ENCODE results near the gene PCCA. TPM values are rescaled to one million over a fixed set of nuclear protein-coding genes. Genes with fewer than 3 reads are reported as not detected.

PCCA gene
- total RNA-seq, 2 donors from 2014 or later = 7.2 to 14.6 TPM

DNA sequence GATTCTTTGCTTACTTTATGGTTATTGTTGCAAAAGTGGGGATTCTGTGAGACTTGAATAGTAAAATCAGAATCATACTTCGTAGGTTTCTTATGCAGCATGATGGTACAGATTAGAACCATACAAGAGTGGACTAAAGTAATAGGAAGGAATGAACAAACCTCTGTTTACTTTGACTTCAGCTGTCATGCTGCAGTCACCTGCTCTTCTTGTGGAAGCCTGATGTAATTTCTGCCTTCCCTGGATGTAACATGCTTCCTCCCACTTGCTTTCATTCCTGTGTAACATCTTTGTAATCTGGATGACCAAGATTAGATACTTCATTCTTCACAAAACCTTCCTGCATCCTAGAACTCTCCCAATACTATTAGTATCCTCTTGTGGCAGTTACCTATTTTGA, 235.0 kb downstream of the PCCA start:
- ATAC-seq (replicated peaks) = no peak
- Mint-ChIP-seq H3K27ac (no peak overlapping the region), H3K9me3 (no peaks in the 10 kb centered on the region), H3K27me3 (no peaks in the 10 kb centered on the region), H3K36me3 (ENCODE audit: low read depth) (no peaks in the 10 kb centered on the region), H3K4me3 (no peak overlapping the region), H3K4me1 (no peaks in the 10 kb centered on the region)

DNA sequence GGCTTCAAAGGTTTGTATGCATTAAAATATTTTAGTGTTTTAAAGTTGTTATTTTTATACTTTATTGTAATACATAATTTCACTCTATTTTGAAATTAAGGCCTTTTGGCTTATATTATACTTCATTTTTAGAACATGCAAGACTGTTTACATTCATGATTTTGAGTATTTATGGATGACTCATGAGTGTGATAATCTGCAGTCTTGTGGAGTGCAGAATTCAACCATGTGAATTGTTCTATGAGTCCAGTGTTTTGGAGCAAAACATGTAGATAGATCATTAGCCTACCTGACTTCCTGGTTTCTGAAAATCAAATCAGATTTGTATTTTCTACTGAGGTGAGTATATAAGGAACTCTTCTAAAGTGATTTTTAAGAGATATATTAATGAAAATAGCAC, 241.8 kb downstream of the PCCA start:
- H3K4me3 Mint-ChIP-seq = no peak overlapping the region
- H3K27ac Mint-ChIP-seq = no peak overlapping the region
- H3K27me3 Mint-ChIP-seq = no peaks in the 10 kb centered on the region
- peaks cover 6% of the 10 kb centered on the region for H3K9me3 Mint-ChIP-seq
- ATAC-seq (replicated peaks) = no peak
- H3K4me1 Mint-ChIP-seq = peaks cover 6% of the 10 kb centered on the region
- peaks cover 15% of the 10 kb centered on the region for H3K36me3 Mint-ChIP-seq (ENCODE audit: low read depth)

- H3K27ac Mint-ChIP-seq = no peak overlapping the region
- H3K27me3 Mint-ChIP-seq = no peaks in the 10 kb centered on the region
- peaks cover 15% of the 10 kb centered on the region for H3K36me3 Mint-ChIP-seq (ENCODE audit: low read depth)
- no peak overlapping the region for H3K4me3 Mint-ChIP-seq
- H3K4me1 Mint-ChIP-seq = peaks cover 6% of the 10 kb centered on the region
- no peak for ATAC-seq (replicated peaks)
- H3K9me3 Mint-ChIP-seq = peaks cover 6% of the 10 kb centered on the region
These were observed 244.2 kb downstream of the PCCA start for GRCh38 chr13:100333141-100333540.

DNA sequence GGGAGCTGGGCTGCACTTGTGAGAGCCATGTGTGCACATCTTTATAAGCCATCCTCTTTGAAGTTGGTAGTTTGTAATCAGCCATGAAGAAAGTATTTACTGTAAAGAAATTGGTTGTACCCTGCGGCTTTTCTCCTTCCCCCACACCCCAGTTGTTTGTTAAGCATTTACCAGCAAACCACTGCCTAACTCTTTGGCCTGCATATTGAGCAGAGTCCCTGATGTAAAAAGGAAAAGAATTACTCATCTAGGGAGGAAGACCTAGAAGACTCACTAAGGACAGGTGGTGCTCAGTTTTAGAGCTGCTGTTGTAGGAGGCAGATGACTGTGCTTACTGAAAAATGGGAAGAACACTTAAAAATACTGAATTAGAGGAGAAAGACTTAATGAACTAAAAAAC, 245.3 kb downstream of the PCCA start:
- peaks cover 6% of the 10 kb centered on the region for H3K9me3 Mint-ChIP-seq

DNA sequence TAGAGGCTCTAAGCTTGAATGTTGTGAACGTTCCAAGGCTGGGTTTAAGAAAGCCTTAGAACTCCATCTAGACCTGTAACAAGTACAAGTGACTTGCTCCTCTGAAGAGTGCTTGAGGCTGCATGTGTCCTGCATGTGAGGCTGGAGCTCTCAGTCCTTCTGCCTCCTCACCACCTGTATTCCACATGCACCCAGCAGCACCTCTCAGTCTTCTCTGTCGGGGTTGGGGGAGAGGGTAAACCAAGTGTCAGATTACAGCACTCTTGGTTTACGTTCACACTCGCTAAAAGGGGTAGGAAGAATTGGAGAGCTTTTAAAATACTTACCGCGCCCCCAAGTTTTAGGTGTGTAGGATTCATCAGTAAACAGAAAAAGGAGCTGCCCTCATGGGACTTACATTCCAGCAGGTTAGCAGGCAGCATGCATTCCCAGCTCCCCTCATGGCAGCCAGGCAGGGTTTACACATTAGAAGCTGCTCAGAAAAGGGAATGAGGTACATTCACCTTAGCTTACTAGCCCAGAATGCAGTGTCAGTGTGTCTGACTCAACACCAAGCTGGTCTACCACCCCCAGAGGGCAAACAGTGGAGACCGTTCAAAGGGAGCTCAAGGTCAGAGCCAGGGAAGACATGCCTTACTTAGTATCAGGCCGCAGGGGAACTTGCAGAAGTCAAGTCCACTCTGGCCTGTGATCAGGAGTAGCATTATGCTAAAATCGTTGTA, 248.1 kb downstream of the PCCA start:
- Mint-ChIP-seq H3K36me3 (ENCODE audit: low read depth) (peaks cover 11% of the 10 kb centered on the region), H3K9me3 (peaks cover 6% of the 10 kb centered on the region), H3K27me3 (no peaks in the 10 kb centered on the region), H3K4me1 (peaks cover 16% of the 10 kb centered on the region), H3K4me3 (no peak overlapping the region), H3K27ac (no peak overlapping the region)
- no peak for ATAC-seq (replicated peaks)

More for the DNA sequence above, 245.3 kb downstream of the PCCA start:
- H3K4me3 Mint-ChIP-seq = peak overlapping the region; percentile 4
- H3K36me3 Mint-ChIP-seq (ENCODE audit: low read depth) = peaks cover 12% of the 10 kb centered on the region
- peaks cover 6% of the 10 kb centered on the region for H3K4me1 Mint-ChIP-seq
- H3K27me3 Mint-ChIP-seq = no peaks in the 10 kb centered on the region
- H3K27ac Mint-ChIP-seq = no peak overlapping the region
- peak; percentile 76 for ATAC-seq (replicated peaks)

DNA sequence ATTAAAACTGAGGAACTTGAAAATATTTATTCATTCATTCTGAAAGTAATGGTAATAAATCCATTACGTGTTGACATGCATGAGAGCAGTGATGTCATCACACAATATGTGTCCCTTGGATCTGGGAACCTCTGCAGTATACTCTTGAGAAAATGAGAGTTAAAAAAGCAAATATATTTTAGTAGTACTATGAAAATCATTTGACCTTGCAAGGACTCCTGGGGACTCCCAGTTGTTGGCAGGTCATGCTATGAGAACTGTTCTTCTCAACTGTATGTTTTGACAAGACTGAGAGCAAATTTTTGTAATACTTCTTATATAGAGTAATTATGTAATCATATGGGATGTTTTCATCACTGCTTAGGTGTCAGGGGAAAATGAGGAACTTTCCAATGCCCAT, 249.4 kb downstream of the PCCA start:
- no peak overlapping the region for H3K27ac Mint-ChIP-seq
- no peak overlapping the region for H3K4me3 Mint-ChIP-seq
- no peaks in the 10 kb centered on the region for H3K27me3 Mint-ChIP-seq
- ATAC-seq (replicated peaks) = no peak
- H3K4me1 Mint-ChIP-seq = peaks cover 16% of the 10 kb centered on the region
- peaks cover 11% of the 10 kb centered on the region for H3K36me3 Mint-ChIP-seq (ENCODE audit: low read depth)
- H3K9me3 Mint-ChIP-seq = peaks cover 6% of the 10 kb centered on the region

DNA sequence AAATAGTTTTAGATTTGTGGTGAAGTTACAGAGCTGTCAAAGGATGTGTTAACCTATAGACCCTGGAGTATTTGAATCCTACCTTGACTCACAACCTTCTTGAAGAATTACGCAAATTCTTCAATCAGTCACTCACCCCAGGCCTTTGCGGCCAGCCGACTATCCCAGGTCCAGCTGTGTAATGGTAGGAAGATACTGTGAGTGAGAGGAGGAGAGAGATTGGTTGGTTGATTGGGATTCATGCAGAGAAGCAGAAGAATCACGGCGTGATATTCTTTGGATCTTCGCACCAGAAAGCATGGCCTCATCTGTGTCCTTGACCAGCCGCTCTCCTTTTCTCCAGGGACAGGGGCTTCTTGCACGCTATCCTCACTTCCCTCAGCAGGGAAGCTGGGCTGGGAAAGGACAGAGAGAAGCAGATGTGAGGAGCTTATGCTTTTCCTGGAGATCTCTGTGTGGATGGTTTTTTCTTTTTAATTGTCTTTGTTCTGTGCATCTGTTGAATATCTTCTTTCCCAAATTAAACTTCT, 250.6 kb downstream of the PCCA start:
- no peak overlapping the region for H3K27ac Mint-ChIP-seq
- no peak overlapping the region for H3K4me3 Mint-ChIP-seq
- no peaks in the 10 kb centered on the region for H3K27me3 Mint-ChIP-seq
- peaks cover 2% of the 10 kb centered on the region for H3K36me3 Mint-ChIP-seq (ENCODE audit: low read depth)
- no peak for ATAC-seq (replicated peaks)
- H3K9me3 Mint-ChIP-seq = peaks cover 2% of the 10 kb centered on the region
- H3K4me1 Mint-ChIP-seq = peaks cover 12% of the 10 kb centered on the region

GRCh38 chr13:100340865-100341264, 252.0 kb downstream of the PCCA start:
- Mint-ChIP-seq H3K9me3 (no peaks in the 10 kb centered on the region), H3K27ac (no peak overlapping the region), H3K27me3 (no peaks in the 10 kb centered on the region), H3K36me3 (ENCODE audit: low read depth) (no peaks in the 10 kb centered on the region), H3K4me3 (peak overlapping the region; percentile 11), H3K4me1 (peaks cover 10% of the 10 kb centered on the region)
- no peak for ATAC-seq (replicated peaks)

DNA sequence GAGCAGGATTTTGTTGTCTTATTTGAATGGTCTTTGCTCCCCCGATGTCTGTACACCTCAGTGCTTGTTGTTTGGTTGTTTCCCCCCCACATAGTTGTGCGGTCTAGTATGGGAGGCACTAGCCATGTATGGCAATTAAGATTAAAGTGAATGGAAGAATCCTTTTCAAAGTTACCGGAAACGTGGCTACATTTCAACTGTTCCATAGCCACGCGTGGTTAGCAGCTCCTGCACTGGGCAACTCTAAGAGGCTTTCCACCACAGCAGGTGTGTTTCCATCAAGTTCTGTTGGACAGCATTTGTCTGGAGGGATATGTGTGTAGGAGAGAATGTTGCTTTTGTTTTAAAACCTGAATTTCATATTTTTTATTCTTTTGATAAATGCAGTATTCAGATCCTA, 252.4 kb downstream of the PCCA start:
- Mint-ChIP-seq H3K27ac (no peak overlapping the region), H3K9me3 (no peaks in the 10 kb centered on the region), H3K36me3 (ENCODE audit: low read depth) (no peaks in the 10 kb centered on the region), H3K4me3 (peak overlapping the region; percentile 11), H3K27me3 (no peaks in the 10 kb centered on the region), H3K4me1 (peaks cover 10% of the 10 kb centered on the region)
- ATAC-seq (replicated peaks) = no peak

DNA sequence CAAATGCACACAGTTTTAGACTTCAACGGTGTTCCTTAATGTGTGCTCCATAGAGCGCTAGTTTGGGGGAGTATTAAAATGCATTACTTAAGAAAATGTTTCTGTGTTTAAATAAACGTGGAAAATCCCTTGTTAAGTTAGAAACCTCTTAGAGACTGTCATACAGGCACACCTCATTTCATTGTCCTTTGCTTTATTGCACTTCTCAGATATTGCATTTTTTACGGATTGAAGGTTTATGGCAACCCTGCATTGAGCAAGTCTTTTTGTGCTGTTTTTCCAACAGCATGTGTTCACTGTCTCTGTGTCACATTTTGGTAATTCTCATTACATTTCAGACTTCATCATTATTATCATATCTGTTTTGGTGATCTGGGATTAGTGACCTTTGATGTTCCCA, 255.7 kb downstream of the PCCA start:
- Mint-ChIP-seq H3K27me3 (no peaks in the 10 kb centered on the region), H3K4me3 (no peak overlapping the region), H3K27ac (no peak overlapping the region), H3K36me3 (ENCODE audit: low read depth) (no peaks in the 10 kb centered on the region), H3K4me1 (peaks cover 10% of the 10 kb centered on the region), H3K9me3 (no peaks in the 10 kb centered on the region)
- no peak for ATAC-seq (replicated peaks)

GRCh38 chr13:100347968-100348367, 259.1 kb downstream of the PCCA start:
- Mint-ChIP-seq H3K27ac (no peak overlapping the region), H3K4me1 (no peaks in the 10 kb centered on the region), H3K27me3 (no peaks in the 10 kb centered on the region), H3K36me3 (ENCODE audit: low read depth) (no peaks in the 10 kb centered on the region), H3K4me3 (no peak overlapping the region), H3K9me3 (no peaks in the 10 kb centered on the region)
- ATAC-seq (replicated peaks) = no peak

GRCh38 chr13:100349594-100349993, 260.7 kb downstream of the PCCA start:
- H3K27me3 Mint-ChIP-seq = no peaks in the 10 kb centered on the region
- H3K36me3 Mint-ChIP-seq (ENCODE audit: low read depth) = no peaks in the 10 kb centered on the region
- H3K4me3 Mint-ChIP-seq = no peak overlapping the region
- no peaks in the 10 kb centered on the region for H3K9me3 Mint-ChIP-seq
- H3K4me1 Mint-ChIP-seq = no peaks in the 10 kb centered on the region
- no peak overlapping the region for H3K27ac Mint-ChIP-seq
- ATAC-seq (replicated peaks) = no peak

DNA sequence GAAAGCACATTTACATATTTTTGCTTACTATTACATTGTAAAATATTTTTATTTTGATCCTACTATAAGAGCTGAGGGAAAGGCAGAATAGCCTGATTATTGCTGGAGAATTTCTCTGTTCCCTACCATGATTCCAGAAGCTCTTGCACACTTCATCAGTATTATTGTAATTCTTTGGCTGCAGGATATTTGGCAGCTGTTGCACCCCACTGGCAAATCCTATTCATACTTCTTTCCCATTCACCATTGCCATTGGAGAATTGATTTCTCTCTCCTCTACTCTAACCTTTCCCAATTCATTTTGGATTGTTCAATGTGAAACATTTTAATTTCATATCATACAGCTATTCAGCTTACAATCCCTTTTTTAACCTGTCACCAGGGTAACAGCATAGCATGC, 261.7 kb downstream of the PCCA start:
- Mint-ChIP-seq H3K36me3 (ENCODE audit: low read depth) (no peaks in the 10 kb centered on the region), H3K27ac (no peak overlapping the region), H3K4me1 (no peaks in the 10 kb centered on the region), H3K9me3 (no peaks in the 10 kb centered on the region), H3K27me3 (no peaks in the 10 kb centered on the region), H3K4me3 (no peak overlapping the region)
- ATAC-seq (replicated peaks) = no peak

GRCh38 chr13:100356426-100356825, 267.5 kb downstream of the PCCA start:
- Mint-ChIP-seq H3K27me3 (no peaks in the 10 kb centered on the region), H3K4me3 (no peak overlapping the region), H3K9me3 (no peaks in the 10 kb centered on the region), H3K4me1 (no peaks in the 10 kb centered on the region), H3K36me3 (ENCODE audit: low read depth) (no peaks in the 10 kb centered on the region), H3K27ac (no peak overlapping the region)
- no peak for ATAC-seq (replicated peaks)

DNA sequence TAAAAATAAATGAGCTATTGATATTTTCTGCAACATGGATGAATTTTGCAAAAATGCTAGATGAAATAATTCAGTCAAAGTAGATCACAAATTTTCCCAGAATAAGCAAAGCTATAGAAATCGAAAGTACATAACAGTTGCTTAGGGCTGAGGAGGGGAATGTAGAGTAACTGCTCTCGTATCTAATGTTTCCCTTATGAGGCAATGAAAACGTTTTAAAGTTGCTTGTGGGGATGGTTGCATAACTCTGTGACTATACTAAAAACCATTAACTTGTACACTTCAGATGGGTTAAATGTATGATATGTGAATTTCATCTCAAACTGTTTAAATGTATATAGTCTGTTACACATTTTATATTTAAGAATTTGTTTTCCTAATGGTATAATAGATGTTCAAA, 268.0 kb downstream of the PCCA start:
- no peak for ATAC-seq (replicated peaks)
- Mint-ChIP-seq H3K4me3 (no peak overlapping the region), H3K27ac (no peak overlapping the region), H3K4me1 (no peaks in the 10 kb centered on the region), H3K36me3 (ENCODE audit: low read depth) (no peaks in the 10 kb centered on the region), H3K9me3 (no peaks in the 10 kb centered on the region), H3K27me3 (no peaks in the 10 kb centered on the region)
